ENCODE data around the gene AMPH. TPM values are rescaled to one million over a fixed set of nuclear protein-coding genes. Genes with fewer than 3 reads are reported as not detected.

AMPH gene
- total RNA-seq, 1 donor from 2014 or later: 13.3 TPM

GRCh38 chr7:38506756-38507155, 124.4 kb downstream of the AMPH start:
- DNase-seq (ENCODE audit: extremely low spot score in 2 of 2): no peak

GRCh38 chr7:38506004-38506403, 125.2 kb downstream of the AMPH start:
- no peaks in the 10 kb centered on the region for H3K27me3 ChIP-seq
- no peak overlapping the region for H3K4me3 ChIP-seq
- no peaks in the 10 kb centered on the region for H3K36me3 ChIP-seq
- no peak for DNase-seq (ENCODE audit: extremely low spot score in 2 of 2)
- no peak overlapping the region for H3K27ac ChIP-seq
- intact Hi-C loops (cut with DNase I): no loop called here
- no peak for TF ChIP-seq POLR2AphosphoS5 (IDR thresholded peaks at IDR 0.05; ENCODE audit: insufficient read depth in 1 of 2, low read depth in 1 of 2)
- no peak for TF ChIP-seq CTCF (IDR thresholded peaks at IDR 0.05)
- no peak for TF ChIP-seq POLR2A (IDR thresholded peaks at IDR 0.05)
- no peaks in the 10 kb centered on the region for H3K4me1 ChIP-seq
- H3K9me3 ChIP-seq: no peaks in the 10 kb centered on the region

More at GRCh38 chr7:38506756-38507155, 124.4 kb downstream of the AMPH start:
- H3K27ac ChIP-seq: no peak overlapping the region
- H3K4me3 ChIP-seq: no peak overlapping the region
- H3K36me3 ChIP-seq: no peaks in the 10 kb centered on the region
- H3K27me3 ChIP-seq: no peaks in the 10 kb centered on the region
- intact Hi-C loops (cut with DNase I): no loop called here
- H3K4me1 ChIP-seq: no peaks in the 10 kb centered on the region
- no peaks in the 10 kb centered on the region for H3K9me3 ChIP-seq
- TF ChIP-seq CTCF (IDR thresholded peaks at IDR 0.05): no peak

GRCh38 chr7:38504684-38505083, 126.5 kb downstream of the AMPH start:
- H3K9me3 ChIP-seq: no peaks in the 10 kb centered on the region
- no peak overlapping the region for H3K4me3 ChIP-seq
- no peak overlapping the region for H3K27ac ChIP-seq
- no peak for TF ChIP-seq POLR2A (IDR thresholded peaks at IDR 0.05)
- TF ChIP-seq POLR2AphosphoS5 (IDR thresholded peaks at IDR 0.05; ENCODE audit: insufficient read depth in 1 of 2, low read depth in 1 of 2): no peak
- no peak for TF ChIP-seq CTCF (IDR thresholded peaks at IDR 0.05)
- H3K27me3 ChIP-seq: no peaks in the 10 kb centered on the region
- no peaks in the 10 kb centered on the region for H3K4me1 ChIP-seq
- H3K36me3 ChIP-seq: no peaks in the 10 kb centered on the region
- intact Hi-C loops (cut with DNase I): no loop called here
- no peak for DNase-seq (ENCODE audit: extremely low spot score in 2 of 2)

- H3K27ac ChIP-seq: no peak overlapping the region
- H3K4me1 ChIP-seq: no peaks in the 10 kb centered on the region
- no peaks in the 10 kb centered on the region for H3K27me3 ChIP-seq
- no peak for DNase-seq (ENCODE audit: extremely low spot score in 2 of 2)
- no peak overlapping the region for H3K4me3 ChIP-seq
- no peaks in the 10 kb centered on the region for H3K9me3 ChIP-seq
- TF ChIP-seq CTCF (IDR thresholded peaks at IDR 0.05): no peak
- no peak for TF ChIP-seq POLR2A (IDR thresholded peaks at IDR 0.05)
- no peak for TF ChIP-seq POLR2AphosphoS5 (IDR thresholded peaks at IDR 0.05; ENCODE audit: insufficient read depth in 1 of 2, low read depth in 1 of 2)
- intact Hi-C loops (cut with DNase I): no loop called here
- H3K36me3 ChIP-seq: no peaks in the 10 kb centered on the region
Measured at GRCh38 chr7:38502848-38503247, 128.3 kb downstream of the AMPH start.

GRCh38 chr7:38502289-38502688, 128.9 kb downstream of the AMPH start:
- H3K36me3 ChIP-seq: no peaks in the 10 kb centered on the region
- no peak for DNase-seq (ENCODE audit: extremely low spot score in 2 of 2)
- no peak for TF ChIP-seq POLR2A (IDR thresholded peaks at IDR 0.05)
- TF ChIP-seq POLR2AphosphoS5 (IDR thresholded peaks at IDR 0.05; ENCODE audit: insufficient read depth in 1 of 2, low read depth in 1 of 2): no peak
- no peak for TF ChIP-seq CTCF (IDR thresholded peaks at IDR 0.05)
- no peaks in the 10 kb centered on the region for H3K9me3 ChIP-seq
- intact Hi-C loops (cut with DNase I): no loop called here
- H3K27ac ChIP-seq: no peak overlapping the region
- no peaks in the 10 kb centered on the region for H3K27me3 ChIP-seq
- no peaks in the 10 kb centered on the region for H3K4me1 ChIP-seq
- no peak overlapping the region for H3K4me3 ChIP-seq
